Mesenchymal stem cell (in vitro differentiated cells and primary cell): Measurements from ENCODE around the gene MFAP3.

Experiments
- DNase-seq: peaks from one replicate; pipeline ENCODE4 v3.0.0-alpha.2; 2013
- H2AFZ ChIP-seq: one replicate; pipeline ENCODE4 v1.6.1; 2013; ENCODE audit warnings: low read depth, mild to moderate bottlenecking, control low read depth, inconsistent platforms, low read length, moderate library complexity
- H2AK5ac ChIP-seq: 2 replicates; pipeline ENCODE4 v1.6.1; 2013; ENCODE audit warnings: low read length, moderate library complexity, mild to moderate bottlenecking, inconsistent platforms; ENCODE audit not compliant: severe bottlenecking
- H2BK120ac ChIP-seq: one replicate; pipeline ENCODE4 v1.6.1; 2013; ENCODE audit warnings: low read depth, mild to moderate bottlenecking, inconsistent platforms, low read length, moderate library complexity
- H2BK12ac ChIP-seq, 2 experiments: one replicate each; pipeline ENCODE4 v1.6.1; 2013; ENCODE audit warnings: inconsistent platforms in 2 of 2, low read length in 2 of 2, mild to moderate bottlenecking in 2 of 2, moderate library complexity in 2 of 2, control low read depth in 1 of 2
- H2BK15ac ChIP-seq: one replicate; pipeline ENCODE4 v1.6.1; 2013; ENCODE audit warnings: mild to moderate bottlenecking, low read depth, inconsistent platforms; ENCODE audit not compliant: poor library complexity, severe bottlenecking
- H2BK5ac ChIP-seq: 2 replicates; pipeline ENCODE4 v1.6.1; 2013; ENCODE audit warnings: low read depth, mild to moderate bottlenecking, low read length, control low read depth, inconsistent platforms; ENCODE audit not compliant: poor library complexity, severe bottlenecking
- H3K14ac ChIP-seq, 2 experiments: one replicate each; pipeline ENCODE4 v1.6.1; 2013; ENCODE audit warnings: inconsistent platforms in 2 of 2, low read length in 2 of 2, control low read depth in 1 of 2, mild to moderate bottlenecking in 1 of 2, moderate library complexity in 1 of 2
- H3K18ac ChIP-seq, 2 experiments: one replicate each; pipeline ENCODE4 v1.6.1; 2013; ENCODE audit warnings: inconsistent platforms in 2 of 2, low read length in 2 of 2, control low read depth in 1 of 2, low read depth in 1 of 2, mild to moderate bottlenecking in 1 of 2
- H3K23ac ChIP-seq, 2 experiments: one replicate each; pipeline ENCODE4 v1.6.1; 2013; ENCODE audit warnings: inconsistent platforms in 2 of 2, low read length in 2 of 2, mild to moderate bottlenecking in 2 of 2, moderate library complexity in 2 of 2, control low read depth in 1 of 2
- H3K27ac ChIP-seq: 2 replicates; pipeline ENCODE4 v1.5.1; 2013; ENCODE audit warnings: mild to moderate bottlenecking, moderate library complexity, low read length, control low read depth, inconsistent platforms; ENCODE audit not compliant: poor library complexity, severe bottlenecking
- H3K27me3 ChIP-seq, 2 experiments: 2 replicates each; pipeline versions ENCODE4 v1.6.1 to v1.7.0; 2013; ENCODE audit warnings: low read length in 2 of 2, mild to moderate bottlenecking in 2 of 2, moderate library complexity in 2 of 2, control low read depth in 1 of 2, inconsistent platforms in 1 of 2; ENCODE audit not compliant: control insufficient read depth in 1 of 2, insufficient read depth in 1 of 2
- H3K36me3 ChIP-seq, 2 experiments: 2 replicates each; pipeline versions ENCODE4 v1.6.1 to v1.7.0; 2013; ENCODE audit warnings: low read length in 2 of 2, control low read depth in 1 of 2, inconsistent platforms in 1 of 2, low read depth in 1 of 2, mild to moderate bottlenecking in 1 of 2; ENCODE audit not compliant: insufficient read depth in 2 of 2, control insufficient read depth in 1 of 2
- H3K4ac ChIP-seq, 2 experiments: one replicate each; pipeline ENCODE4 v1.6.1; 2013; ENCODE audit warnings: inconsistent platforms in 2 of 2, low read length in 2 of 2, mild to moderate bottlenecking in 2 of 2, moderate library complexity in 2 of 2, control low read depth in 1 of 2, low read depth in 1 of 2
- H3K4me1 ChIP-seq: 2 replicates; pipeline ENCODE4 v1.6.1; 2013; ENCODE audit warnings: low read depth, low read length, control low read depth; ENCODE audit not compliant: control insufficient read depth, insufficient read depth
- H3K4me2 ChIP-seq: 2 replicates; pipeline ENCODE4 v1.6.1; 2013; ENCODE audit warnings: low read length, mild to moderate bottlenecking, inconsistent platforms; ENCODE audit not compliant: poor library complexity, severe bottlenecking
- H3K4me3 ChIP-seq, 2 experiments: 2 replicates each; pipeline versions ENCODE4 v1.5.1 to v1.7.0; 2013; ENCODE audit warnings: low read length in 2 of 2, mild to moderate bottlenecking in 2 of 2, control low read depth in 1 of 2, low read depth in 1 of 2; ENCODE audit not compliant: insufficient read depth in 1 of 2
- H3K79me1 ChIP-seq: replicated peaks from 2 replicates; pipeline ENCODE4 v1.6.1; 2013; ENCODE audit warnings: mild to moderate bottlenecking, control low read depth, low read length, inconsistent platforms; ENCODE audit not compliant: poor library complexity, severe bottlenecking
- H3K9ac ChIP-seq: 2 replicates; pipeline ENCODE4 v1.7.0; 2013; ENCODE audit warnings: mild to moderate bottlenecking, low read length, moderate library complexity
- H3K9me3 ChIP-seq: 2 replicates; pipeline ENCODE4 v1.7.0; 2013; ENCODE audit warnings: mild to moderate bottlenecking, low read length; ENCODE audit not compliant: control insufficient read depth
- H4K8ac ChIP-seq: one replicate; pipeline ENCODE4 v1.6.1; 2013; ENCODE audit warnings: inconsistent platforms, mild to moderate bottlenecking, low read length, moderate library complexity
- H4K91ac ChIP-seq: one replicate; pipeline ENCODE4 v1.6.1; 2013; ENCODE audit warnings: mild to moderate bottlenecking, low read length, inconsistent platforms
- WGBS: methylation state at CpG from one replicate; pipeline ENCODE4 v1.1.7; 2013; ENCODE audit warnings: mixed read lengths; 5-methylcytosine and 5-hydroxymethylcytosine counted together

The MFAP3 gene

DNA sequence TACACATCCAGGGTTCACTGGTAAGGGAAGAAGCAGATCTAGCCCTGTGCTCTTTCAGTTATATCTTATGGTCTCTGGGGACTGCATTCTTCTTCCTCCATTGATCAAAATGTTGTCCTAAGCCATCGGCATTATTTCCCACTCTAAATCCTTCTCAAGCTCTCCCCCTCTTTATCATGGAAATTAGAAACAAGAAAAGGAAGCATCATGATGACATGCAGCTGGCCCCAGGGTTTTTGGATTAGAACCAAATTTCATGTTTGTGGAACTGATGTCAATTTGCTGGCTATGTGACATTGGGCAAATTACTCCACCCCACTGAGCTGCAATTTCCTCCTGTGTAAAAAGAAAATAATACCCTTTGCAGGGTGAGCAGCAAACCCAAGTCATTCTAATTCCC lies 39.5 kb downstream of the MFAP3 start:
- H3K9ac ChIP-seq = no peak overlapping the region
- no peak overlapping the region for H4K8ac ChIP-seq
- no peak overlapping the region for H3K4me3 ChIP-seq
- no peak for DNase-seq
- H2BK15ac ChIP-seq = no peak overlapping the region
- no peak overlapping the region for H3K18ac ChIP-seq
- H3K27ac ChIP-seq = no peak overlapping the region
- H3K36me3 ChIP-seq = no peaks in the 10 kb centered on the region
- no peak overlapping the region for H2BK120ac ChIP-seq
- no peak overlapping the region for H2AK5ac ChIP-seq
- no peak overlapping the region for H3K4ac ChIP-seq
- H2BK12ac ChIP-seq = no peak overlapping the region
- no peaks in the 10 kb centered on the region for H3K79me1 ChIP-seq
- H2BK5ac ChIP-seq = no peak overlapping the region
- no peak overlapping the region for H4K91ac ChIP-seq
- H3K27me3 ChIP-seq = peaks cover 11 to 41% of the 10 kb centered on the region in 2 experiments
- H3K14ac ChIP-seq = no peak overlapping the region
- no peak overlapping the region for H3K4me2 ChIP-seq
- no peaks in the 10 kb centered on the region for H3K4me1 ChIP-seq
- no peak overlapping the region for H3K23ac ChIP-seq
- no CpG with 5 or more reads among the region's 1 CpG for WGBS
- H2AFZ ChIP-seq = no peak overlapping the region
- H3K9me3 ChIP-seq = no peaks in the 10 kb centered on the region

DNA sequence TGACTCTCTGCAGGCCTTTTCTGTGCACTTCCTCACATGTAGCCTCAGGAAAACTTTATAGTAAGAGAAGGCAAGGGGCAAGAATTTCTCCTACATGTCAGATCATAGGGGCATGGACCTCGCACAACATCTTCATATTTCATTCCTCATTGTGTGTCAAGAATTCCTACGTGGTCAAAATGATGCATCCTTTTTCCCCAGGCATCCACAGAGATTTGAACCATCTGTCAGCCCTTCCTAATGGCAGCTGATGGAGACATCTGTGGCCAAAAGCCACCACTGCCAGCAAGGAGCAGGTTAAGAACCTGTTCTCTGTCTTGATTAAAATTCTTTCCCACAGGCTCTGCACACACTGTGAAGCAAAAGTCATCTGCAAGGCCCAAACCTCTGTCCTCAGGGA lies 42.5 kb downstream of the MFAP3 start:
- no peak overlapping the region for H4K8ac ChIP-seq
- no peak overlapping the region for H4K91ac ChIP-seq

DNA sequence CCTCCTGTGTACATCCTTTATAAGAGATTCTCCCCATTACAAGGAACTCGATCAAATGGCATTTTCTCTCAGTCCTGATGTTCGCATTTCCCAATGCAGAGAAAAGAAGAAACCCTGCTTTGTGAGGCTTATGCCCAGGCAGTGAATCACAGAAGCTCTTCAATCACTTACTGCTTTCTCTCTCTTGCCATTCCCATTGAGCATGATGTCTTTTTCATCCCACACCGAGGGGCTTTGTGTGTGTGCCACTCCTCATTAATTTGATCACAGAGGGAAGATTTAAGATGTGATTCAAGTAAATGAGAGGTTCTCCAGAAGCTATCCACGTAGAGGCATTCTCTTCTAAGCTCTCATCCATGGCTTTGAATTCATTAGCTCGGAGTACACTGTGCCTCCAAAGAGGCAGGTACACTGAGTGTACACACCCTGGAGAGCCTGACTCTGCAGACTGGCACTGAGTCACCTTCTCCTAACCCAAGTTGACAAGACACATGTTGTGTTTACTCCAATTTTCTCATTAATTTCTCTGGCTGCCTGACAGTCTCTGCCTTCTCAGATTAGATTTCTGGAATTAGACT lies 45.4 kb downstream of the MFAP3 start:
- H3K23ac ChIP-seq = no peak overlapping the region
- H3K36me3 ChIP-seq = no peaks in the 10 kb centered on the region
- H3K9me3 ChIP-seq = no peaks in the 10 kb centered on the region
- no peak overlapping the region for H4K91ac ChIP-seq
- H3K4me1 ChIP-seq = no peaks in the 10 kb centered on the region
- H3K9ac ChIP-seq = no peak overlapping the region
- no peak overlapping the region for H3K4ac ChIP-seq
- no peaks in the 10 kb centered on the region for H3K79me1 ChIP-seq
- H2BK15ac ChIP-seq = no peak overlapping the region
- 85% methylated on average over 5 of the region's 5 CpGs for WGBS
- no peak overlapping the region for H2AFZ ChIP-seq
- peaks cover 0 to 27% of the 10 kb centered on the region in 2 experiments for H3K27me3 ChIP-seq
- no peak for DNase-seq
- no peak overlapping the region for H3K4me2 ChIP-seq
- no peak overlapping the region for H2BK5ac ChIP-seq
- no peak overlapping the region for H2AK5ac ChIP-seq
- H3K14ac ChIP-seq = no peak overlapping the region
- H4K8ac ChIP-seq = no peak overlapping the region
- no peak overlapping the region for H3K4me3 ChIP-seq
- no peak overlapping the region for H3K27ac ChIP-seq
- H3K18ac ChIP-seq = no peak overlapping the region
- H2BK120ac ChIP-seq = no peak overlapping the region
- H2BK12ac ChIP-seq = no peak overlapping the region

More for the DNA sequence above, 42.5 kb downstream of the MFAP3 start:
- Histone ChIP-seq H3K9me3 (no peaks in the 10 kb centered on the region), H3K27ac (no peak overlapping the region), H3K9ac (no peak overlapping the region), H3K4ac (no peak overlapping the region), H2BK5ac (no peak overlapping the region), H2AK5ac (no peak overlapping the region), H2BK12ac (no peak overlapping the region), H3K14ac (no peak overlapping the region), H3K79me1 (no peaks in the 10 kb centered on the region), H3K4me1 (no peaks in the 10 kb centered on the region), H3K18ac (no peak overlapping the region), H3K4me2 (no peak overlapping the region), H3K23ac (no peak overlapping the region), H2BK120ac (no peak overlapping the region), H3K27me3 (peaks cover 7 to 54% of the 10 kb centered on the region in 2 experiments), H2AFZ (no peak overlapping the region), H3K36me3 (no peaks in the 10 kb centered on the region), H2BK15ac (no peak overlapping the region), H3K4me3 (no peak overlapping the region)
- 68% methylated on average over 2 of the region's 2 CpGs for WGBS
- no peak for DNase-seq

DNA sequence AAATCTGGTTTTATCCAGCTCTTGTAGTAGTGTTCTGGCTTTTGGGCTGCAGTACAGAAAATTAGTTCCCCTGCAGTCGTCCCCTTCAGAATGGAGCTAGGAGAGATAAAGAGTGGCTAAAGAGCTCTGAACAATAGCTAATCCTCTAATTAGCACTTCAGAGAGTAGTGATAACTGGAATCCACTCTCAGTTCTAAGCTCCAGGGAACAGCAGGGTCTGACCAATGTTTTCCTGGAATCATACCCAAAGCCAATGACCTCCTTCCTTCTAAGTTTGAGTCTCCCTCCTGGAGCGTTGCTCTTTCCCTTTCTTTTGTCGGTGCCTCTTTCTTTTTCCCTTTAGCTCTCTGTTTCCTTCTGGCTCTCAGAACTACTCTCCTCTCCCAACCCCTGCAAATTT lies 47.4 kb downstream of the MFAP3 start:
- Histone ChIP-seq H3K4ac (no peak overlapping the region), H4K8ac (no peak overlapping the region), H2AK5ac (no peak overlapping the region), H3K14ac (no peak overlapping the region), H3K23ac (no peak overlapping the region), H2BK5ac (no peak overlapping the region), H3K9me3 (no peaks in the 10 kb centered on the region), H3K27ac (no peak overlapping the region), H3K79me1 (no peaks in the 10 kb centered on the region), H3K4me2 (no peak overlapping the region), H2AFZ (no peak overlapping the region), H3K4me1 (no peaks in the 10 kb centered on the region), H3K36me3 (no peaks in the 10 kb centered on the region), H2BK12ac (no peak overlapping the region), H4K91ac (no peak overlapping the region), H3K27me3 (peaks cover 0 to 36% of the 10 kb centered on the region in 2 experiments), H3K18ac (no peak overlapping the region), H2BK120ac (no peak overlapping the region), H3K4me3 (peak overlapping the region in 1 of 2 experiments; percentile 21), H3K9ac (no peak overlapping the region), H2BK15ac (no peak overlapping the region)
- no peak for DNase-seq
- 22% methylated on average over 2 of the region's 3 CpGs for WGBS
